Ovary (tissue), 3 donors: ENCODE measurements around the gene MDP1.

Experiments used
- POLR2A ChIP-seq: fragments of 450-650 bp; IDR thresholded peaks from one replicate; pipeline ENCODE4 v1.6.1; 2017; ENCODE audit warnings: antibody characterized with exemption, mild to moderate bottlenecking, moderate library complexity
- TF ChIP-seq, protein P1 (sequence below), 3 donors: fragments of 450-650 bp in 2 of 3; fragments of 200-600 bp in 1 of 3; IDR thresholded peaks; one replicate each; pipeline versions ENCODE4 v1.5.1 to v1.8.0; 2016 to 2022; ENCODE audit warnings: antibody characterized with exemption in 3 of 3, mild to moderate bottlenecking in 1 of 3
- donor health status: DM: no; HTN: no; CAD: no.

DNA sequence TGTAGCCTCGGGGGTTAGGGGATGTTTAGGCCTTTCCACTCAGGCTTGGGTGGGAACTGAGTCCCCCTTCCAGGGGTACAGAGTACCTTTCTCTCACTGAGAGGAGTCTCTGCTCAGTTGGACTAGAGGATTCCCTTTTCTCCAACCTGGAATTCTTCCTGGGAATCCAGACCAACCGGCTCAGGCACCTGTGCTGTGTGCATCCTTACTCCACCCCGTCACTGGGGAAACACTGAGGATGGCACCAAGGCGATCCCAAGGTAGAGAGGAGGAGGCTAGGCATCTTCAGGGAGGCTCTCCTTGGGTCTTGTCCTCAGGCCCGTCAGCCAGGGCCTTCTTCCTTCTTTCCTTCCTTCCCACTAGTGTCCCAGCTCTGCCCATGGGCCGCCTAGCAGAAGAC is 48.0 kb upstream of the MDP1 start:
- TF ChIP-seq, protein P1, sequence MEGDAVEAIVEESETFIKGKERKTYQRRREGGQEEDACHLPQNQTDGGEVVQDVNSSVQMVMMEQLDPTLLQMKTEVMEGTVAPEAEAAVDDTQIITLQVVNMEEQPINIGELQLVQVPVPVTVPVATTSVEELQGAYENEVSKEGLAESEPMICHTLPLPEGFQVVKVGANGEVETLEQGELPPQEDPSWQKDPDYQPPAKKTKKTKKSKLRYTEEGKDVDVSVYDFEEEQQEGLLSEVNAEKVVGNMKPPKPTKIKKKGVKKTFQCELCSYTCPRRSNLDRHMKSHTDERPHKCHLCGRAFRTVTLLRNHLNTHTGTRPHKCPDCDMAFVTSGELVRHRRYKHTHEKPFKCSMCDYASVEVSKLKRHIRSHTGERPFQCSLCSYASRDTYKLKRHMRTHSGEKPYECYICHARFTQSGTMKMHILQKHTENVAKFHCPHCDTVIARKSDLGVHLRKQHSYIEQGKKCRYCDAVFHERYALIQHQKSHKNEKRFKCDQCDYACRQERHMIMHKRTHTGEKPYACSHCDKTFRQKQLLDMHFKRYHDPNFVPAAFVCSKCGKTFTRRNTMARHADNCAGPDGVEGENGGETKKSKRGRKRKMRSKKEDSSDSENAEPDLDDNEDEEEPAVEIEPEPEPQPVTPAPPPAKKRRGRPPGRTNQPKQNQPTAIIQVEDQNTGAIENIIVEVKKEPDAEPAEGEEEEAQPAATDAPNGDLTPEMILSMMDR (IDR thresholded peaks at IDR 0.05), result no peak
- TF ChIP-seq POLR2A, result no peak
